ENCODE results near the gene ZDHHC6.

DNA sequence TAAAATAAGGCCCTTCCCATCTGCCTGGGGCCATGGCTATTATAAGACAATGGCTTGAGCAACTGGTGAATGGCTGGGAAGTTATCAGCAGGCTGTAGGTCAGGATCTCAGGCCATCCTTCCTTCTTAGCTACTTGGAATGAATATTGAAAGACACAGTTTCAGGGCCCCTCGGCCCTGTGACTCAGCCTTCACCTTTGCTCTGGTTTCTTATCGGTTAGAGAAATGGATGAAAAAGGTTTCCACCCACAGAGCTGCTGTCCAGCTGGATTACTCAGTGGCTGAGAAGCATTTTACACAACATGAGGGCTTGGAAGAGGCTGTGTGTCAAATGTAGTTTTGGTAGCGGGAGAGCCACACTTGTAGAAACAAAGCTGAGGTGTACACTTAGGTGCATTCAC, 63.4 kb downstream of the ZDHHC6 start:
- TF ChIP-seq, protein P1, sequence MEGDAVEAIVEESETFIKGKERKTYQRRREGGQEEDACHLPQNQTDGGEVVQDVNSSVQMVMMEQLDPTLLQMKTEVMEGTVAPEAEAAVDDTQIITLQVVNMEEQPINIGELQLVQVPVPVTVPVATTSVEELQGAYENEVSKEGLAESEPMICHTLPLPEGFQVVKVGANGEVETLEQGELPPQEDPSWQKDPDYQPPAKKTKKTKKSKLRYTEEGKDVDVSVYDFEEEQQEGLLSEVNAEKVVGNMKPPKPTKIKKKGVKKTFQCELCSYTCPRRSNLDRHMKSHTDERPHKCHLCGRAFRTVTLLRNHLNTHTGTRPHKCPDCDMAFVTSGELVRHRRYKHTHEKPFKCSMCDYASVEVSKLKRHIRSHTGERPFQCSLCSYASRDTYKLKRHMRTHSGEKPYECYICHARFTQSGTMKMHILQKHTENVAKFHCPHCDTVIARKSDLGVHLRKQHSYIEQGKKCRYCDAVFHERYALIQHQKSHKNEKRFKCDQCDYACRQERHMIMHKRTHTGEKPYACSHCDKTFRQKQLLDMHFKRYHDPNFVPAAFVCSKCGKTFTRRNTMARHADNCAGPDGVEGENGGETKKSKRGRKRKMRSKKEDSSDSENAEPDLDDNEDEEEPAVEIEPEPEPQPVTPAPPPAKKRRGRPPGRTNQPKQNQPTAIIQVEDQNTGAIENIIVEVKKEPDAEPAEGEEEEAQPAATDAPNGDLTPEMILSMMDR (IDR thresholded peaks at IDR 0.05) = no peak
- no peak for TF ChIP-seq POLR2A (IDR thresholded peaks at IDR 0.05)
